ENCODE data around the gene CCN5. TPM values are rescaled to one million over a fixed set of nuclear protein-coding genes. Genes with fewer than 3 reads are reported as not detected.
A peak's percentile ranks its signal among the peaks of the same experiment; 100 is the strongest.

Gene CCN5
- total RNA-seq, 1 donor from 2014 or later = 1.1 TPM

GRCh38 chr20:44733341-44734069 is 18.3 kb downstream of the CCN5 start:
- DNase-seq (ENCODE audit: low spot score) = peak; percentile 57
- ATAC-seq = peak; percentile 70

GRCh38 chr20:44734938-44735337 is 19.8 kb downstream of the CCN5 start:
- DNase-seq (ENCODE audit: low spot score) (no peak), ATAC-seq (no peak)

GRCh38 chr20:44735816-44736169 is 20.6 kb downstream of the CCN5 start:
- no peak for DNase-seq (ENCODE audit: low spot score)
- no peak for ATAC-seq

- DNase-seq (ENCODE audit: low spot score) (peak; percentile 75), ATAC-seq (peak; percentile 93)
Measured at GRCh38 chr20:44736170-44737021, 21.2 kb downstream of the CCN5 start.

GRCh38 chr20:44737116-44737515 is 21.9 kb downstream of the CCN5 start:
- ATAC-seq (no peak), DNase-seq (ENCODE audit: low spot score) (no peak)

GRCh38 chr20:44738813-44739477 is 23.8 kb downstream of the CCN5 start:
- peak; percentile 59 for DNase-seq (ENCODE audit: low spot score)

GRCh38 chr20:44739942-44740341 is 24.8 kb downstream of the CCN5 start:
- no peak for ATAC-seq
- no peak for DNase-seq (ENCODE audit: low spot score)

More at GRCh38 chr20:44738813-44739477, 23.8 kb downstream of the CCN5 start:
- peak; percentile 51 for ATAC-seq

GRCh38 chr20:44742304-44743079 is 27.3 kb downstream of the CCN5 start:
- DNase-seq (ENCODE audit: low spot score) (no peak), ATAC-seq (peak; percentile 27)

- ATAC-seq = no peak
Measured at GRCh38 chr20:44743080-44743701, 28.0 kb downstream of the CCN5 start.

GRCh38 chr20:44743916-44744655 is 28.9 kb downstream of the CCN5 start:
- ATAC-seq = no peak
- no peak for DNase-seq (ENCODE audit: low spot score)

More at GRCh38 chr20:44743080-44743701, 28.0 kb downstream of the CCN5 start:
- no peak for DNase-seq (ENCODE audit: low spot score)

GRCh38 chr20:44745122-44745597 is 30.0 kb downstream of the CCN5 start:
- DNase-seq (ENCODE audit: low spot score) (no peak), ATAC-seq (no peak)

GRCh38 chr20:44745598-44746366 is 30.6 kb downstream of the CCN5 start, which contains the start of gene KCNK15:
Gene KCNK15 (plus strand): TSS chr20:44745865. CDS start chr20:44745911, 46 bp downstream.
- ATAC-seq = peak; percentile 64
- no peak for DNase-seq (ENCODE audit: low spot score)

GRCh38 chr20:44746367-44747165 is 31.4 kb downstream of the CCN5 start:
- ATAC-seq (no peak), DNase-seq (ENCODE audit: low spot score) (no peak)

GRCh38 chr20:44747166-44748004 is 32.2 kb downstream of the CCN5 start:
- DNase-seq (ENCODE audit: low spot score) (peak; percentile 62), ATAC-seq (peak; percentile 73)

- DNase-seq (ENCODE audit: low spot score) = no peak
- ATAC-seq = no peak
Measured at GRCh38 chr20:44748005-44748370, 32.8 kb downstream of the CCN5 start.

GRCh38 chr20:44750081-44750805 is 35.1 kb downstream of the CCN5 start:
- no peak for DNase-seq (ENCODE audit: low spot score)
- ATAC-seq = no peak

Measured in left lobe of liver (tissue), 2 donors.